Brain microvascular endothelial cell (primary cell): ENCODE measurements around the gene NEMP1.
"Not testable (repeated sequence)": the region's sequence is repeated elsewhere in the genome, so short reads cannot be mapped to it uniquely, and the experiment has no call there.

Experiments
- DNase-seq: peaks from one replicate; pipeline ENCODE4 v3.0.0-alpha.2; 2020
- H3K27ac ChIP-seq: fragments of 250-450 bp; sonication (Bioruptor Pico); 2 replicates; pipeline ENCODE4 v1.5.1; 2020; ENCODE audit warnings: mild to moderate bottlenecking, moderate library complexity
- H3K27me3 ChIP-seq: fragments of 250-450 bp; sonication (Bioruptor Pico); replicated peaks from 2 replicates; pipeline ENCODE4 v1.5.1; 2020; ENCODE audit warnings: mild to moderate bottlenecking
- H3K36me3 ChIP-seq: fragments of 250-450 bp; sonication (Bioruptor Pico); replicated peaks from 2 replicates; pipeline ENCODE4 v1.5.1; 2020; ENCODE audit warnings: mild to moderate bottlenecking
- H3K4me3 ChIP-seq: 2 replicates; pipeline ENCODE4 v1.5.1; 2011; ENCODE audit warnings: low read depth, mild to moderate bottlenecking, control low read depth, low read length, moderate library complexity
- in situ Hi-C: cut with HindIII; loops from 2 replicates; pipeline ENCODE4 v1.10.0; 2017; ENCODE audit warnings: low sequenced_read_pairs, low pct_ligation_motif_present
- TF ChIP-seq, protein P1 (sequence below): IDR thresholded peaks from 2 replicates; pipeline ENCODE4 v1.5.1; 2011; ENCODE audit warnings: low read depth, mild to moderate bottlenecking, moderate library complexity, low read length, control low read depth, inconsistent platforms; ENCODE audit errors: missing control alignments

NEMP1 gene

DNA sequence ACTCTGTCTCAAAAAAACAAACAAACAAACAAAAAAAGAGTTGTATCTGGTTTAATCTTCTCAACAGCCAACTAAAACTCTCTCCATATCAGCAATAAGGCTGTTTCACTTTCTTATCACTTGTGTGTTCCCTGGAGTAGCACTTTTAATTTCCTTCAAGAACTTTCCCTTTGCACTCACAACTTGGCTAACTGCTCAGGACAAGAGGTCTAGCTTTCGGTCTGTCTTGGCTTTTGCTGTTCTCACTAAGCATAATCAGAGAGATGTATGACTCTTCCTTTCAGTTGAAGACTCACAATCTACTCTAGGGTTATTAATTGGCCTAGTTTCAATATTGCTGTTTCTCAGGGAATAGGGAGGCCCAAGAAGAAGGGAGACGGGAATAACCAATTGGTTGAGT, 12.3 kb downstream of the NEMP1 start:
- in situ Hi-C loops, result no loop called here
- TF ChIP-seq, protein P1, sequence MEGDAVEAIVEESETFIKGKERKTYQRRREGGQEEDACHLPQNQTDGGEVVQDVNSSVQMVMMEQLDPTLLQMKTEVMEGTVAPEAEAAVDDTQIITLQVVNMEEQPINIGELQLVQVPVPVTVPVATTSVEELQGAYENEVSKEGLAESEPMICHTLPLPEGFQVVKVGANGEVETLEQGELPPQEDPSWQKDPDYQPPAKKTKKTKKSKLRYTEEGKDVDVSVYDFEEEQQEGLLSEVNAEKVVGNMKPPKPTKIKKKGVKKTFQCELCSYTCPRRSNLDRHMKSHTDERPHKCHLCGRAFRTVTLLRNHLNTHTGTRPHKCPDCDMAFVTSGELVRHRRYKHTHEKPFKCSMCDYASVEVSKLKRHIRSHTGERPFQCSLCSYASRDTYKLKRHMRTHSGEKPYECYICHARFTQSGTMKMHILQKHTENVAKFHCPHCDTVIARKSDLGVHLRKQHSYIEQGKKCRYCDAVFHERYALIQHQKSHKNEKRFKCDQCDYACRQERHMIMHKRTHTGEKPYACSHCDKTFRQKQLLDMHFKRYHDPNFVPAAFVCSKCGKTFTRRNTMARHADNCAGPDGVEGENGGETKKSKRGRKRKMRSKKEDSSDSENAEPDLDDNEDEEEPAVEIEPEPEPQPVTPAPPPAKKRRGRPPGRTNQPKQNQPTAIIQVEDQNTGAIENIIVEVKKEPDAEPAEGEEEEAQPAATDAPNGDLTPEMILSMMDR, result no peak
- H3K27me3 ChIP-seq, result no peaks in the 10 kb centered on the region
- no peak overlapping the region for H3K27ac ChIP-seq
- DNase-seq, result no peak
- H3K4me3 ChIP-seq, result no peak overlapping the region
- H3K36me3 ChIP-seq, result no peaks in the 10 kb centered on the region

DNA sequence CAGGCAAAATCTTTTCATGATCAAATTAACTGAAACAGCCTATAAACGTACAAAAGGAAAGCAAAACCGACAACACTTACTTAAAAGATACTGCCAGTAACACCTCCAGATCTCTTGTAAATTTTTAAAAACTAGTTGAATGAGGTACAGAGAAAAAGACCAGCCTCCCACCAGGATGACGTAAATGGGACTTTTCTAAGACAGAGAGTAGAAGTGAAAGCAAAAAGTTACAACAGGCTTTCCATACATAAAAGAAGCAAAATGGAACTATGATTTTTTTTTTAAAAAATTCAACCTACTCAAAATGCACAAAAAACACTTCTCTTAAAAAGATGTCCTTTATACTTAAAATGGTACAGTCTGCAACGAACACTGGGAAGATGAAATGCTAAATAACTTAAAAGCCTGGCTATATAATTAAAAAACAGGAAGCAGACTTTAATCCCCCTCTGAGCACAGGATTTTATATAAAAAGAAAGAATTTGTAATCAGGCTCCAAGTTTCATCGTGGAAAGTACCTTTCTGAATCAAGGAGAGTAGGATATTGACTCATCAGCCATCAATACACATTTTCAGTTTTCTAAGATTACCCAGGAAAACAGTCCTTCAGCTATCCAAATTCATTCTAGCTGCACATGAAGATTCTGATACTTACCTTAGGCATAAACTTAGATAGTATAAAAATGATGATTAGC, 14.5 kb downstream of the NEMP1 start:
- no peak overlapping the region for H3K4me3 ChIP-seq
- in situ Hi-C loops, result no loop called here
- H3K27me3 ChIP-seq, result no peaks in the 10 kb centered on the region
- no peaks in the 10 kb centered on the region for H3K36me3 ChIP-seq
- H3K27ac ChIP-seq, result no peak overlapping the region
- no peak for DNase-seq
- TF ChIP-seq, protein P1, result no peak

DNA sequence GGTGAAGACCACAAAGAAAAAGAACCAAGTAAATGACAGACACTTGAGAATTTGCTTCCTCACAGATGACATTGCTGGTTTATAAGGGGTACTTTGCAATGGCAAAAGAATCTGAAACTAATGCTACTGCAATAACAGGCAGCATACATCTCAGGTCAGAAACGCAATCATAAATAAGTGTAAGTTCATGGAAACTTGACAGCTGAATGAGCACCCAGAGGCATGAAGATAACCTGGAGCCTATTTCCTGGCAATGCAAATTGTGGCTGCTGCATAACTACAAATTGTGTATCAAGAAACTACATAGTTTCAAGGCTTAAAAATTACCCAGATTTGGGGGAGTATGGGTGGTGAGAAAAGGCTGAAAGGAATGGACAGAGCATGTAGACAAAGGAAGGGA, 20.1 kb downstream of the NEMP1 start:
- Histone ChIP-seq H3K27me3 (no peaks in the 10 kb centered on the region), H3K4me3 (no peak overlapping the region), H3K36me3 (no peaks in the 10 kb centered on the region), H3K27ac (no peak overlapping the region)
- TF ChIP-seq, protein P1, result no peak
- in situ Hi-C loops, result no loop called here
- DNase-seq, result no peak

DNA sequence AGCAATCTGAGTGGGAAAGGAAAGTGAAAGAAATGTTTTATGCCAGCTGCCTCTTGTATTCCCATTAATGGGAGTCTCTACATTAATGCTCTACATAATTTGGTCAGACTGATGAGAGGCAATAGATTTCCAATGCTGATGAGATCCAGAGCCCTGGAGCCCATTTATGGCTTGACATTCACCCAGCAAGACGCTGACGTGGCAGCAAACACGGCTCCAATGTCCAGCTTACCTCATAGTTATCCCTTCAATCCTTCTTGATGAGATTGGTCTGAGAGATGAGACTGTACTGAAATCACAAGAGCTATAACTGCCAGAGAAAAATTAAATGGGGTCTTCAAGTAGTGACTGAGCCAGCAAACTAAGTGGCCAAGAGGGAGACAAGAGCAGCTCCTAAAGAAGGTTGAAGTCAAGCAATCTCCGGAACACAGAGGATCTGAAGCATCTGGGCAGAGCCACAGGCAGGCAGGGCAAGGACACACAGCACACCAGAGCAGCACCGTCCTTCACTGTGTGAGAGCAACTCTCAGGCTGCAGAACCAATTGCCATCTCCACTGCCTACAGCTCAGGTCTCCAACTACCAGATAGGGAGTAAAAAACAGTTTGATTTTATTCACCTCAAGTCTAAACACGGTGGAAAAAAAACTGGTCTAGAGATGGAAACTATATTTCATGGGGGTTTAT, 21.4 kb downstream of the NEMP1 start:
- Histone ChIP-seq H3K36me3 (no peaks in the 10 kb centered on the region), H3K27ac (no peak overlapping the region), H3K27me3 (no peaks in the 10 kb centered on the region), H3K4me3 (no peak overlapping the region)
- DNase-seq, result no peak
- TF ChIP-seq, protein P1, result no peak
- in situ Hi-C loops, result no loop called here

- no peak overlapping the region for H3K4me3 ChIP-seq
- in situ Hi-C loops, result no loop called here
These were observed 22.8 kb downstream of the NEMP1 start for GRCh38 chr12:57055824-57056223.

GRCh38 chr12:57053901-57054300, 24.7 kb downstream of the NEMP1 start:
- in situ Hi-C loops, DNase-seq, H3K4me3 ChIP-seq, H3K36me3 ChIP-seq, H3K27me3 ChIP-seq, H3K27ac ChIP-seq: not testable (repeated sequence)

More at GRCh38 chr12:57055824-57056223, 22.8 kb downstream of the NEMP1 start:
- Histone ChIP-seq H3K27ac (no peak overlapping the region), H3K27me3 (no peaks in the 10 kb centered on the region), H3K36me3 (no peaks in the 10 kb centered on the region)
- no peak for DNase-seq
- TF ChIP-seq, protein P1, result no peak

DNA sequence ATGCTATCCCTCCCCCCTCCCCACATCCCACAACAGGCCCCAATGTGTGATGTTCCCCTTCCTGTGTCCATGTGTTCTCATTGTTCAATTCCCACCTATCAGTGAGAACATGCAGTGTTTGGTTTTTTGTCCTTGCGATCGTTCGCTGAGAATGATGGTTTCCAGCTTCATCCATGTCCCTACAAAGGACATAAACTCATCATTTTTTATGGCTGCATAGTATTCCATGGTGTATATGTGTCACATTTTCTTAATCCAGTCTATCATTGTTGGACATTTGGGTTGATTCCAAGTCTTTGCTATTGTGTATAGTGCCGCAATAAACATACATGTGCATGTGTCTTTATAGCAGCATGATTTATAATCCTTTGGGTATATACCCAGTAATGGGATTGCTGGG, 25.4 kb downstream of the NEMP1 start:
- DNase-seq, H3K27me3 ChIP-seq, H3K36me3 ChIP-seq, H3K4me3 ChIP-seq, H3K27ac ChIP-seq, in situ Hi-C loops: not testable (repeated sequence)
